Retinal pigment epithelial cell (primary cell): ENCODE measurements around the gene DAND5.

Source experiments
- DNase-seq: peaks from one replicate; pipeline ENCODE4 v3.0.0-alpha.2; 2010; ENCODE audit warnings: low read depth
- H3K4me3 ChIP-seq: 2 replicates; pipeline ENCODE4 v1.5.1; 2011; ENCODE audit warnings: mild to moderate bottlenecking, low read length, control low read depth, moderate library complexity
- CTCF ChIP-seq: conservative IDR thresholded peaks from 2 replicates; pipeline ENCODE4 v1.5.1; 2011; ENCODE audit warnings: low read depth, low read length, control low read depth, inconsistent platforms

The DAND5 gene

GRCh38 chr19:13022859-13023636 is 53.7 kb downstream of the DAND5 start:
- no peak overlapping the region for H3K4me3 ChIP-seq
- no peak for DNase-seq
- TF ChIP-seq CTCF: no peak

- no peak for DNase-seq
- H3K4me3 ChIP-seq: no peak overlapping the region
- no peak for TF ChIP-seq CTCF
These were observed 54.3 kb downstream of the DAND5 start for GRCh38 chr19:13023656-13024055.
